Calu3 (cell line): ENCODE measurements around the gene PTCRA. TPM values are rescaled to one million over a fixed set of nuclear protein-coding genes. Genes with fewer than 3 reads are reported as not detected.

Experiments used
- BruUV-seq: library from RNA; stranded (reverse); fragments of 400-500 nt; replicated peaks from 2 replicates; lab custom pipeline; 2021; lab: Mats Ljungman, UMichigan
- CTCF ChIA-PET: fragments of 300-600 bp; sonication (Branson Sonifier 250); formaldehyde crosslinking; loops from one replicate; lab custom pipeline; 2022; ENCODE audit warnings: antibody characterized with exemption; lab: Charles Lee
- DNase-seq: peaks from one replicate; pipeline ENCODE4 v3.0.0; 2022
- H3K27ac Mint-ChIP-seq: one replicate; pipeline ENCODE4 v1.8.0; 2022; ENCODE audit warnings: mixed read lengths; ENCODE audit not compliant: unreplicated experiment
- H3K27me3 Mint-ChIP-seq: one replicate; pipeline ENCODE4 v1.8.0; 2022; ENCODE audit warnings: mixed read lengths; ENCODE audit not compliant: unreplicated experiment
- H3K36me3 Mint-ChIP-seq: one replicate; pipeline ENCODE4 v1.8.0; 2022; ENCODE audit warnings: mild to moderate bottlenecking, moderate library complexity, mixed read lengths; ENCODE audit not compliant: insufficient read depth, unreplicated experiment
- H3K4me1 Mint-ChIP-seq: one replicate; pipeline ENCODE4 v1.8.0; 2022; ENCODE audit warnings: mild to moderate bottlenecking, low read depth, mixed read lengths; ENCODE audit not compliant: unreplicated experiment
- H3K4me3 Mint-ChIP-seq: one replicate; pipeline ENCODE4 v1.8.0; 2022; ENCODE audit warnings: mild to moderate bottlenecking, low read depth, moderate library complexity, mixed read lengths; ENCODE audit not compliant: unreplicated experiment
- H3K9me3 Mint-ChIP-seq: one replicate; pipeline ENCODE4 v1.8.0; 2022; ENCODE audit warnings: low read depth, mixed read lengths; ENCODE audit not compliant: unreplicated experiment
- CTCF ChIP-seq: fragments of 200-600 bp; IDR thresholded peaks from one replicate; pipeline ENCODE4 v1.8.0; 2022; ENCODE audit warnings: antibody characterized with exemption; ENCODE audit not compliant: unreplicated experiment
- intact Hi-C: fragments of 100-400 bp; cut with micrococcal nuclease; formaldehyde crosslinking; loops from one replicate; pipeline ENCODE4 v1.10.0; 2022; ENCODE audit not compliant: unreplicated experiment
- total RNA-seq: library from RNA; stranded (reverse); gene quantifications from 2 replicates; pipeline ENCODE4 v1.2.3, GENCODE V29; 2022

The PTCRA gene
- total RNA-seq, 1 experiment from 2014 or later, result not detected

GRCh38 chr6:42928986-42929820 is 13.3 kb downstream of the PTCRA start, which contains the start of gene CNPY3:
CNPY3 (plus strand) TSS chr6:42929480; CDS start chr6:42929571, 91 bp downstream.
- Mint-ChIP-seq H3K36me3 (peaks cover 45% of the 10 kb centered on the region), H3K27ac (peak within 1 kb of the TSS; percentile 90), H3K9me3 (no peaks in the 10 kb centered on the region), H3K4me3 (peak within 1 kb of the TSS; percentile 99), H3K27me3 (no peaks in the 10 kb centered on the region), H3K4me1 (peaks cover 43% of the 10 kb centered on the region)
- TF ChIP-seq CTCF, result no peak
- intact Hi-C loops, result no loop called here
- BruUV-seq, result TSS peak; percentile 52
- peak; percentile 97 for DNase-seq
- CTCF ChIA-PET, result interaction anchor here (0.5 to 1.7 kb wide), 20 partner anchors 14 to 1353 kb away, joined by 3 to 8 read pairs (median 4); partner anchors contain the start of genes CUL7, GNMT, KLC4 and KLHDC3

GRCh38 chr6:42929821-42930360 is 14.0 kb downstream of the PTCRA start:
- Mint-ChIP-seq H3K27me3 (no peaks in the 10 kb centered on the region), H3K4me3 (peak overlapping the region; percentile 99), H3K9me3 (no peaks in the 10 kb centered on the region), H3K4me1 (peaks cover 43% of the 10 kb centered on the region), H3K36me3 (peaks cover 45% of the 10 kb centered on the region), H3K27ac (peak overlapping the region; percentile 90)
- BruUV-seq, result no TSS peak
- CTCF ChIA-PET, result interaction anchor here (0.5 to 1.7 kb wide), 21 partner anchors 15 to 1352 kb away, joined by 3 to 10 read pairs (median 4); partner anchors contain the start of genes CUL7, GNMT, KLC4 and KLHDC3
- DNase-seq, result peak; percentile 46
- intact Hi-C loops, result no loop called here
- no peak for TF ChIP-seq CTCF

GRCh38 chr6:42932412-42932811 is 16.6 kb downstream of the PTCRA start:
- Mint-ChIP-seq H3K9me3 (no peaks in the 10 kb centered on the region), H3K36me3 (peaks cover 61% of the 10 kb centered on the region), H3K4me1 (peaks cover 43% of the 10 kb centered on the region), H3K27ac (peak overlapping the region; percentile 51), H3K27me3 (no peaks in the 10 kb centered on the region), H3K4me3 (peak overlapping the region; percentile 10)
- BruUV-seq, result no TSS peak
- no peak for DNase-seq
- CTCF ChIA-PET, result no interaction called here
- TF ChIP-seq CTCF, result no peak
- intact Hi-C loops, result no loop called here

- Mint-ChIP-seq H3K4me1 (peaks cover 41% of the 10 kb centered on the region), H3K27ac (no peak overlapping the region), H3K4me3 (no peak overlapping the region), H3K36me3 (peaks cover 60% of the 10 kb centered on the region), H3K9me3 (no peaks in the 10 kb centered on the region), H3K27me3 (no peaks in the 10 kb centered on the region)
- intact Hi-C loops, result no loop called here
- no TSS peak for BruUV-seq
- no peak for TF ChIP-seq CTCF
- DNase-seq, result no peak
- CTCF ChIA-PET, result no interaction called here
Measured at GRCh38 chr6:42933205-42933604, 17.4 kb downstream of the PTCRA start.
